H1 (cell line): ENCODE data around the gene VIPR2. TPM values are rescaled to one million over a fixed set of nuclear protein-coding genes. Genes with fewer than 3 reads are reported as not detected.

Source experiments
- CTCF ChIA-PET: fragments of 300-600 bp; sonication (Branson Sonifier 250); formaldehyde crosslinking; loops from one replicate; lab custom pipeline; 2021; ENCODE audit not compliant: partially characterized antibody; lab: Charles Lee
- POLR2A ChIA-PET: fragments of 300-600 bp; sonication (Branson Sonifier 250); formaldehyde crosslinking; loops from one replicate; lab custom pipeline; 2021; ENCODE audit warnings: inconsistent platforms; ENCODE audit not compliant: partially characterized antibody; lab: Charles Lee
- DNase-seq, 2 experiments: peaks; one replicate each; pipeline versions ENCODE4 v3.0.0 to v3.0.0-alpha.2; 2010 to 2022; ENCODE audit warnings: low spot score in 2 of 2, low read depth in 1 of 2, mixed read lengths in 1 of 2
- FAIRE-seq: peaks from 2 replicates; lab custom pipeline; 2011; peaks lifted over from hg19 to GRCh38; lab: Jason Lieb, UNC
- H2AFZ ChIP-seq: 2 replicates; pipeline ENCODE4 v1.8.1; 2012; ENCODE audit warnings: low read length, inconsistent platforms
- H2AK5ac ChIP-seq: 2 replicates; pipeline ENCODE4 v1.6.1; 2013; ENCODE audit warnings: low read depth, low read length
- H2BK120ac ChIP-seq: replicated peaks from 2 replicates; pipeline ENCODE3; 2013; ENCODE audit warnings: low read depth, low read length, inconsistent platforms
- H2BK12ac ChIP-seq: 2 replicates; pipeline ENCODE4 v1.6.1; 2013; ENCODE audit warnings: low read depth, low read length
- H2BK15ac ChIP-seq: 2 replicates; pipeline ENCODE4 v1.6.1; 2013; ENCODE audit warnings: low read length
- H2BK20ac ChIP-seq: 2 replicates; pipeline ENCODE4 v1.6.1; 2013; ENCODE audit warnings: low read length
- H2BK5ac ChIP-seq: 2 replicates; pipeline ENCODE4 v1.6.1; 2013; ENCODE audit warnings: low read depth, low read length
- H3K14ac ChIP-seq: 2 replicates; pipeline ENCODE4 v1.6.1; 2013; ENCODE audit warnings: inconsistent platforms; ENCODE audit not compliant: insufficient read length
- H3K18ac ChIP-seq: 2 replicates; pipeline ENCODE4 v1.6.1; 2013; ENCODE audit warnings: low read length; ENCODE audit errors: extremely low read depth
- H3K23ac ChIP-seq: 2 replicates; pipeline ENCODE4 v1.6.1; 2013; ENCODE audit warnings: inconsistent platforms; ENCODE audit not compliant: insufficient read length
- H3K23me2 ChIP-seq: 2 replicates; pipeline ENCODE4 v1.6.1; 2013; ENCODE audit warnings: low read depth, low read length
- H3K27ac ChIP-seq: 2 replicates; pipeline ENCODE4 v1.6.1; 2011; ENCODE audit warnings: low read depth, low read length, inconsistent platforms
- H3K27me3 ChIP-seq, 4 experiments: replicated peaks in 1 of 4; 1 replicate in 1 of 4; 2 replicates in 3 of 4; pipeline versions ENCODE4 v1.6.1 to v1.8.1; 2011 to 2013; ENCODE audit warnings: low read length in 3 of 4, mild to moderate bottlenecking in 3 of 4, inconsistent platforms in 2 of 4, mixed read lengths in 2 of 4, moderate library complexity in 1 of 4; ENCODE audit not compliant: control insufficient read depth in 3 of 4, insufficient read depth in 3 of 4; ENCODE audit errors: extremely low read depth in 1 of 4
- H3K36me3 ChIP-seq, 4 experiments: 2 replicates each; pipeline versions ENCODE4 v1.6.1 to v1.8.1; 2011 to 2013; ENCODE audit warnings: mild to moderate bottlenecking in 4 of 4, low read length in 3 of 4, moderate library complexity in 2 of 4, control low read depth in 1 of 4, inconsistent platforms in 1 of 4; ENCODE audit not compliant: insufficient read depth in 4 of 4, control insufficient read depth in 2 of 4
- H3K4ac ChIP-seq: replicated peaks from 2 replicates; pipeline ENCODE3; 2013; ENCODE audit warnings: low read length, low read depth, mixed read lengths, inconsistent platforms; ENCODE audit not compliant: insufficient read length
- H3K4me1 ChIP-seq, 4 experiments: replicated peaks in 1 of 4; 1 replicate in 1 of 4; 2 replicates in 3 of 4; pipeline versions ENCODE4 v1.6.1 to v1.8.1; 2011 to 2013; ENCODE audit warnings: low read length in 3 of 4, inconsistent platforms in 2 of 4, mixed read lengths in 1 of 4; ENCODE audit not compliant: insufficient read depth in 4 of 4, control insufficient read depth in 3 of 4
- H3K4me2 ChIP-seq, 2 experiments: 2 replicates each; pipeline versions ENCODE4 v1.6.1 to v1.8.1; 2011 to 2013; ENCODE audit warnings: low read depth in 2 of 2, low read length in 2 of 2, control low read depth in 1 of 2, inconsistent platforms in 1 of 2, mild to moderate bottlenecking in 1 of 2; ENCODE audit not compliant: insufficient read depth in 1 of 2
- H3K4me3 ChIP-seq, 4 experiments: fragments of 200-600, 300-600 bp in 1 of 4; sonication (generic), shearing (Covaris generic), sonication (Bioruptor Twin) in 1 of 4; 2 replicates each; pipeline versions ENCODE4 v1.5.1 to v1.8.1; 2011 to 2016; ENCODE audit warnings: low read length in 4 of 4, low read depth in 3 of 4, control low read depth in 2 of 4, inconsistent platforms in 2 of 4, mild to moderate bottlenecking in 2 of 4, mixed read lengths in 1 of 4, moderate library complexity in 1 of 4; ENCODE audit not compliant: insufficient read depth in 2 of 4; ENCODE audit errors: extremely low read depth in 1 of 4
- H3K56ac ChIP-seq: replicated peaks from 2 replicates; pipeline ENCODE3; 2013; ENCODE audit warnings: low read depth, mild to moderate bottlenecking, mixed read lengths, low read length, inconsistent platforms; ENCODE audit not compliant: insufficient read length
- H3K79me1 ChIP-seq: 2 replicates; pipeline ENCODE4 v1.6.1; 2013; ENCODE audit warnings: low read depth, low read length, control low read depth
- H3K79me2 ChIP-seq, 2 experiments: 2 replicates each; pipeline versions ENCODE4 v1.6.1 to v1.8.1; 2012 to 2013; ENCODE audit warnings: low read length in 2 of 2, mild to moderate bottlenecking in 2 of 2, inconsistent platforms in 1 of 2; ENCODE audit not compliant: insufficient read depth in 2 of 2, control insufficient read depth in 1 of 2
- H3K9ac ChIP-seq, 4 experiments: replicated peaks in 1 of 4; 1 replicate in 1 of 4; 2 replicates in 3 of 4; pipeline versions ENCODE4 v1.6.1 to v1.8.1; 2011 to 2013; ENCODE audit warnings: low read depth in 3 of 4, low read length in 3 of 4, control low read depth in 2 of 4, mild to moderate bottlenecking in 2 of 4, moderate library complexity in 2 of 4, inconsistent platforms in 1 of 4; ENCODE audit errors: extremely low read depth in 1 of 4
- H3K9me3 ChIP-seq, 2 experiments: 2 replicates each; pipeline versions ENCODE4 v1.6.1 to v1.8.1; 2012 to 2013; ENCODE audit warnings: mild to moderate bottlenecking in 2 of 2, moderate library complexity in 2 of 2, control low read depth in 1 of 2, inconsistent platforms in 1 of 2, low read depth in 1 of 2, low read length in 1 of 2, mixed read lengths in 1 of 2; ENCODE audit not compliant: insufficient read depth in 2 of 2
- H4K20me1 ChIP-seq, 2 experiments: replicated peaks in 1 of 2; 2 replicates each; pipeline versions ENCODE3 to v1.8.1; 2011 to 2013; ENCODE audit warnings: inconsistent platforms in 2 of 2, low read length in 2 of 2, mild to moderate bottlenecking in 1 of 2; ENCODE audit not compliant: insufficient read depth in 2 of 2, control insufficient read depth in 1 of 2
- H4K5ac ChIP-seq: 2 replicates; pipeline ENCODE4 v1.6.1; 2013; ENCODE audit warnings: low read length, low read depth, mixed read lengths, inconsistent platforms; ENCODE audit not compliant: insufficient read length
- H4K8ac ChIP-seq: 2 replicates; pipeline ENCODE4 v1.8.0; 2013; ENCODE audit warnings: mild to moderate bottlenecking, moderate library complexity, low read length, inconsistent platforms; ENCODE audit not compliant: insufficient read depth; ENCODE audit errors: extremely low read depth
- H4K91ac ChIP-seq: replicated peaks from 2 replicates; pipeline ENCODE3; 2013; ENCODE audit warnings: low read length, mixed read lengths, inconsistent platforms; ENCODE audit not compliant: insufficient read length
- FOSL1 ChIP-seq: IDR thresholded peaks from 2 replicates; pipeline ENCODE4 v1.6.1; 2011; ENCODE audit warnings: mild to moderate bottlenecking, low read depth, low read length, moderate library complexity; ENCODE audit not compliant: insufficient read depth
- WGBS, 2 experiments: shearing (Covaris generic) in 1 of 2; methylation state at CpG; one replicate each; pipeline versions ENCODE4 v1.1.6 to v1.1.7; 2013 to 2015; ENCODE audit warnings: low lambda C conversion rate in 2 of 2, mixed read lengths in 2 of 2, inconsistent platforms in 1 of 2, low coverage in 1 of 2, missing lambda C conversion rate in 1 of 2; ENCODE audit not compliant: insufficient replicate concordance in 2 of 2, insufficient coverage in 1 of 2, insufficient read length in 1 of 2; ENCODE audit errors: extremely low coverage in 1 of 2, missing lambda C conversion rate in 1 of 2; 5-methylcytosine and 5-hydroxymethylcytosine counted together
- polyA plus RNA-seq, 7 experiments: library from polyadenylated mRNA; depleted of rRNA in 3 of 7; stranded (reverse) in 5 of 7; unstranded in 2 of 7; fragments of >200 nt in 5 of 7; fragments of 200-250 nt in 2 of 7; gene quantifications; 1 replicate in 5 of 7; 2 replicates in 1 of 7; 4 replicates in 1 of 7; pipeline versions ENCODE4 v1.2.1 to v1.2.3, GENCODE V29; 2011 to 2013; ENCODE audit warnings: missing spikeins in 2 of 7, mixed read lengths in 2 of 7
- total RNA-seq: library from RNA; stranded (reverse); fragmentation: NEBNext Ultra II Directional; extraction: Animal tissue kit (Norgen Biotek cat#: 25700); gene quantifications from 2 replicates; pipeline ENCODE4 v1.2.1, GENCODE V29; 2021

VIPR2 gene
- total and polyA plus RNA-seq, 2 of the 8 experiments (the other 6 are each of a cell fraction or from before 2014, with no cell fraction given), result 2.4 to 6.3 TPM

DNA sequence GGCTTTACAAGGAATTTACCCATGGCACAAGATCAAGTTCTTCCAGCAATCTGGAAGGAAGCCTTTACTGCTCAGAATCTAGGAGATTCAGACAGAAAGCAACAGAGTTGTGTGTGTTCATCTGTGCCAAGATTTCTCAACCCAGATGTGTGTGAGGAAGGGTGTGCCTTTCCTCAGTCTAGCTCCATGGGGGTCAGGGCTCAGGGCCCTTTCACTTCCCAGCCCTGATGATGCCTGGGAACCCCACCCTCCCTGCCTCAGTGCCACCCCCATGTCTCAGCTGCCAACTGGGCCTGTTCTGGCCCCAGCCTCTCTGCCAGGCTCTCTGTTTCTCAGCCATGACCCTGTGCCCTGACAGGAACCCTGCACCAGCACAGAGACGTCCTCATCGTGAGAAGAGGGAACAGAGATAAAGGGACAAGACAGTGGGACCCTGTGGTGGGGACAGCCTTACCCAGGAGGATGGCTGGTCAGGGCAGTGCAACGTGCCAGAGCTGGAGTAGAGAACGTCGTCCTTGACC, 102.0 kb downstream of the VIPR2 start:
- Histone ChIP-seq H3K4me1 (no peaks in the 10 kb centered on the region; a peak in 1 of 7 replicates), H4K20me1 (no peaks in the 10 kb centered on the region), H3K23ac (no peak overlapping the region), H2AFZ (no peak overlapping the region), H3K79me2 (no peaks in the 10 kb centered on the region), H3K56ac (no peak overlapping the region), H2BK20ac (no peak overlapping the region), H3K36me3 (no peaks in the 10 kb centered on the region), H3K9ac (no peak overlapping the region), H3K79me1 (no peaks in the 10 kb centered on the region)
- 87% methylated on average over 5 of the region's 5 CpGs; no CpG with 5 or more reads in 1 of the 2 experiments for WGBS, 2 experiments
- DNase-seq, result peak in 1 of 2 experiments; percentile 11
- POLR2A ChIA-PET, result no interaction called here
- no peak for TF ChIP-seq FOSL1
- TF ChIP-seq, all 59 proteins: peak for 0
- no peak for FAIRE-seq
- H2BK120ac ChIP-seq, result no peak overlapping the region
- H3K9me3 ChIP-seq, result peaks cover 0 to 6% of the 10 kb centered on the region in 2 experiments; a peak in 2 of 4 replicates
- H3K4me2 ChIP-seq, result no peak overlapping the region
- H3K27me3 ChIP-seq, result no peaks in the 10 kb centered on the region
- H2BK12ac ChIP-seq, result no peak overlapping the region
- no peak overlapping the region for H3K27ac ChIP-seq
- no peak overlapping the region for H3K14ac ChIP-seq
- H4K8ac ChIP-seq, result no peak overlapping the region; the same call in 1 of the 2 replicates
- no peak overlapping the region for H3K4me3 ChIP-seq
- CTCF ChIA-PET, result interaction anchor here (1.1 to 1.3 kb wide), 3 partner anchors 10 to 157 kb away, joined by 3 to 4 read pairs (median 4); no protein-coding TSS in a partner anchor
- H2AK5ac ChIP-seq, result no peak overlapping the region
- no peak overlapping the region for H2BK15ac ChIP-seq
- H3K4ac ChIP-seq, result no peak overlapping the region
- H3K18ac ChIP-seq, result no peak overlapping the region
- no peaks in the 10 kb centered on the region for H3K23me2 ChIP-seq
- no peak overlapping the region for H4K5ac ChIP-seq
- no peak overlapping the region for H4K91ac ChIP-seq
- H2BK5ac ChIP-seq, result no peak overlapping the region
